ENCODE results near the gene FBXW2.

Gene FBXW2

GRCh38 chr9:120708526-120709224, 84.5 kb downstream of the FBXW2 start:
- no peak for TF ChIP-seq CTCF (conservative IDR thresholded peaks at IDR 0.05; ENCODE audit: low read depth, low read length)
- no peak for DNase-seq (ENCODE audit: low read depth)
- H3K4me3 ChIP-seq (ENCODE audit: low read depth, low read length), result no peak overlapping the region

GRCh38 chr9:120707170-120707569, 86.0 kb downstream of the FBXW2 start:
- no peak for DNase-seq (ENCODE audit: low read depth)
- no peak overlapping the region for H3K4me3 ChIP-seq (ENCODE audit: low read depth, low read length)
- no peak for TF ChIP-seq CTCF (conservative IDR thresholded peaks at IDR 0.05; ENCODE audit: low read depth, low read length)
